SKM-1 (cell line): Measurements from ENCODE around the gene CISH.

Experiments used
- DNase-seq: peaks from one replicate; lab custom pipeline; 2025; ENCODE audit not compliant: unreplicated experiment; lab: John Stamatoyannopoulos, UW

CISH gene

GRCh38 chr3:50573566-50574443 lies 37.8 kb downstream of the CISH start:
- no peak for DNase-seq

DNA sequence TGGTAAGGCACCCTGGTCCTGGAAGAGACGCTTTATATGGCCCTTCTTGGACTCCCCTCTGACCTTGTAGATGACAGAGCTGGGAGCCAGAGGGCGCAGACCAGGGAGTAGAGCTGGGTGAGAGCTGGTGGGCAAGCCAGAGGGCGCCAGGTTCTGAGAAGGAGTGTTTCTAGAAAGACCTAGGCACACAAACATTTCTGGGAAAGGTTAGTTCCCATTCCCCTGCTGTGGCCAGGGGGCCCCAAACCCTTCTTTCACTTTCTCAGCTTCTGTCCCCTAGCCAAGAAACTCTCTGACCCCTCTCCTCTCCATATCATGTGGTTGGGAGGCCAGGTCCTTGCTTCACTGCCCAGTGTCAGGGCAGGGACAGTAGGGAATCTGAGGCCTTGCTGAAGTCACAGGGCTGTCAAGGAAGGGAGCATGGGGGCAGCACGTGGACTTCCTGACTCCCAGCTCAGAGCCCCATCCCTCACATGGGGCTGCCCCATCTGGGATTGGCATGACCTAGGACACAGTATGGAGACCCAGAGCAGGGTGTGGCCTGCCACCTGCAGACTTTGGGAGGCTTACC lies 38.7 kb downstream of the CISH start:
- DNase-seq: no peak

GRCh38 chr3:50572158-50572557 lies 39.4 kb downstream of the CISH start:
- peak; percentile 64 for DNase-seq

DNA sequence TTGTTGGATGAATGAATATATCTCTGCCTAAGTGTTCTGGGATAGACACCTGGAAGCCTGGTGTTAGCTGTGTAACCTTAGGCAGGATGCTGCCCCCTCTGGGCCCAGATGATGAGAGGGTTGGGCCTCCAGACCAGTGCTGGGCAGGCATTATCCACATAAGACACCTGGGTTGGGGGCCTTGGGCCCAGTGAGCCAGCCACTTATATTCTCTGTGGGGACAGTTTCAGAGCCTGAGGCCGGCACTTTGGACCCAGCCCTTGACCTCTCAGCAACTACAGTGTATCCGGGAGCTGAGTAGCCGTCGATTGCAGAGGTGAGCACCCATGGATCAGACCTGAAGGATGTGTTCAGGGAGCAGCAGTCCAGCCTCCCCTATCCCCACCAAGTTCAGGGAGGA lies 40.1 kb downstream of the CISH start:
- DNase-seq: no peak

- DNase-seq: no peak
Observed at GRCh38 chr3:50570508-50571279, 40.9 kb downstream of the CISH start.

DNA sequence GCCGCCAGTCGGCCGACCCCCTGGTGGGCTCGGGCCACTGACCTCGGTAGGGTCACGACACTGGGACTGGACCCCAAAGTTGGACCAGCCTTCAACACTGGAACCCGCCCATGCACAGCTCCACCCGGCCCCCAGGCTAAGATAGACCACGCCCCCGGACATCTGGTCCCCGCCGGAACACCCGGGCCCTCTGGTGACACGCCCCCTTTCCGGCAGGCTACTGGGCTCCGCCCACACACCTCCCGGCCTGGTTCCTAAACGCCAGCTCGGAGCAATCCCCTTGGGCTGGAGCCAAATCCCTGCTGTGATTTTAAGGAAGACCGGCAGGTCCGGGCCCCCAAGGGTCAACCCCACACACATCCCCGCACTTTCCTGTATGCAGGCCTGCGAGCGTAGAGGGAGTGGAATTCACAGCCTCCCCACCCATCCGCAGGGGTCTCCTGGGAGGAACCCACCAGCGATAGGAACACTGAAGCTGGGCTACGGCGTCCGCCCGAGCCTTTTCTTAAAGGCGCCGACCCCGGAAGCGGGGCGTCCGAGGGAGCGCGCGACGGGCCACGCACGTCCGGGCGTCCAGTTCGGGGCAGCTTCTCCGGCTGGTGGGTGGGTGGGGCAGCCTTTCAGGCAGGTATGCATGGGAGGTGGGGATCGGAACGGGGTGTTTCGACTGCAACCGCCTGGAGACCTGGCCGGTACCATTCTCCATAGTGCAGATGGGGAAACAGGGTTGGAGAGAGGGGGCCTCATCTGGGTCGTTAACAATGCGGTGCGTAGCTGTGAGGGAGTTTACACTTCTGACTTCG lies 42.4 kb downstream of the CISH start, which contains the start of gene HEMK1:
Gene HEMK1, plus strand, starts transcription at position 576 of the 803 bp plus-strand sequence. CDS start 1,583 bp downstream, outside the sequence.
- DNase-seq: peak; percentile 91

GRCh38 chr3:50567386-50568167 lies 44.0 kb downstream of the CISH start, which contains the start of gene C3orf18:
Gene C3orf18, minus strand, starts transcription at chr3:50567747. Its CDS starts 2,048 bp downstream, at chr3:50565699.
- peak; percentile 76 for DNase-seq

- no peak for DNase-seq
Observed at GRCh38 chr3:50567011-50567385, 44.6 kb downstream of the CISH start.

GRCh38 chr3:50564321-50564720 lies 47.3 kb downstream of the CISH start:
- no peak for DNase-seq

DNA sequence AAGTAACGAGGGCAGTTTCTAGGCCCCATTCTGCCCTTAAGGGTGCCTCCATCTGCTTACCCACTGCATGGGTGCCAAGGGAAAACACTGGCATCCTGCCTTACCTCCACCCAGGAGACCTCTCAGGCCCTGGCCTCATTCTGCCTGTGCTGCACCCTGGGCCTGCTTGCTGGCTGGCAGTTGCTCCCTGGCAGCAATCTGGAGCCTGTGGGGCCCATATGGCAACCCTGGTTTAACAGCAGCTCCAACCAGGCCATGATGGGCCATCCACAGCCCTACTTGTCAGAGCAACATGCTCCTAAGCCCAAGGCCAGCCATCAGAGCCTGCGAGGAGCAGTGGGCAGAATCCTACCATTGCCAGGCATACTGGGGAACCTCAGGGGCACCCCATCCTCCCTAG lies 47.7 kb downstream of the CISH start:
- DNase-seq: no peak

GRCh38 chr3:50562861-50563260 lies 48.7 kb downstream of the CISH start:
- DNase-seq: no peak

DNA sequence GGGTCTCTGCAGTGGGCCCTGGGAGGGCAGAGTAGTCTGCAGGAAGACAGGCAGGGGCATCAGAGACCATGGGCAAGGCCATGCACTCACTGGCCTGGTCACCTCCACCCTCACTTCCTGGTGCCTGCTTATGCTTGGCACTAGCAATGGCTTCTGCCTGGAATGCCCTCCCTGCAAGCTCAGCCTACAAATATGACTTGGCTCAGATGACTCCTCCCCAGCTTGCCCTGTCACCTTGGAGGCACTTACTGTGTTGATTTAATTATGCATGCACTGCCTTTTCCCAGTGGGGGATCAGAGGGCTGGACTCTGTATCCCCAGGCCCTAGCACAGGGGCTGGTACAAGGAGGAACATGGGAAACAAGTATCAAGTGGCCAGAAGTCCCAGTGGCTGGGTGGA lies 51.9 kb downstream of the CISH start:
- no peak for DNase-seq

GRCh38 chr3:50557915-50558314 lies 53.7 kb downstream of the CISH start:
- no peak for DNase-seq

DNA sequence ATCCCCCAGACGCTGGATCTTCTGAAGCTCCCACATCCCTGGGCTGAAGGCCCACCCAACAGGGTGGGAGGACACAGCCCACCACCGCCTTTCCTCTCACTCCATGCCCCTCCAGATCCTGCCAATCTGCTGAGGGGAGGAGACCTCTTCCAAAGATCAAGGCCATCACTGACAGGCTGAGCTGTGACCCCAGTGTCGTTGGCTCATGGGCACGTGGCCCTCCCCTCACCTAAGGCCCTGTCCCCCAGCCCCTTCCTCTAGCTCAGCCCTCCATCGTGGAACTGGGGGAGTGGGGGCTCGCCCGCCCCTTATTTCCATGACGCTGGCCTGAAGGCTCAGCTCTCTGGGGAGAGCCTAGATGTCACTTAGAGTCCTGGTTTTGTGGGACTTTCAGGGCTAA lies 54.5 kb downstream of the CISH start:
- no peak for DNase-seq
